HG03439 (cell line): ENCODE results near the gene EIF2A.
"Not testable (repeated sequence)": the region's sequence is repeated elsewhere in the genome, so short reads cannot be mapped to it uniquely, and the experiment has no call there.

Experiments
- ATAC-seq: cut with Tn5 transposase; IDR thresholded peaks from one replicate; pipeline ENCODE4 v1.9.1; 2021; ENCODE audit warnings: mild to moderate bottlenecking, moderate library complexity; ENCODE audit not compliant: unreplicated experiment

Gene EIF2A

GRCh38 chr3:150546226-150547044, at the start of gene EIF2A, which contains the start of gene SERP1:
Gene EIF2A, plus strand, starts transcription at chr3:150546787. Its CDS starts 16 bp downstream, at chr3:150546803.
Gene SERP1, minus strand, starts transcription at chr3:150546496. Its CDS starts 361 bp downstream, at chr3:150546135.
- peak; percentile 94 for ATAC-seq

- ATAC-seq = no peak
These were observed 48.6 kb upstream of the EIF2A start for GRCh38 chr3:150497956-150498355.

- not testable (repeated sequence) for ATAC-seq
These were observed 45.6 kb upstream of the EIF2A start for GRCh38 chr3:150500960-150501359.

GRCh38 chr3:150503402-150504099, 43.0 kb upstream of the EIF2A start:
- ATAC-seq = no peak

- no peak for ATAC-seq
These were observed 42.1 kb upstream of the EIF2A start for GRCh38 chr3:150504483-150504882.

GRCh38 chr3:150508401-150508800, 38.2 kb upstream of the EIF2A start:
- no peak for ATAC-seq

GRCh38 chr3:150509780-150510179, 36.8 kb upstream of the EIF2A start:
- ATAC-seq = no peak

GRCh38 chr3:150511122-150511821, 35.3 kb upstream of the EIF2A start:
- no peak for ATAC-seq

GRCh38 chr3:150515210-150515609, 31.4 kb upstream of the EIF2A start:
- no peak for ATAC-seq

GRCh38 chr3:150519026-150519425, 27.6 kb upstream of the EIF2A start:
- no peak for ATAC-seq

- ATAC-seq = no peak
These were observed 26.2 kb upstream of the EIF2A start for GRCh38 chr3:150520408-150520807.

- ATAC-seq = no peak
These were observed 25.1 kb upstream of the EIF2A start for GRCh38 chr3:150521463-150521862.

- ATAC-seq = no peak
These were observed 23.0 kb upstream of the EIF2A start for GRCh38 chr3:150523538-150523937.

- ATAC-seq = no peak
These were observed 18.9 kb upstream of the EIF2A start for GRCh38 chr3:150527464-150528255.

- no peak for ATAC-seq
These were observed 18.2 kb upstream of the EIF2A start for GRCh38 chr3:150528354-150528797.

- ATAC-seq = no peak
These were observed 14.8 kb upstream of the EIF2A start for GRCh38 chr3:150531775-150532174.

GRCh38 chr3:150535204-150535603, 11.4 kb upstream of the EIF2A start:
- no peak for ATAC-seq

- no peak for ATAC-seq
These were observed 8.0 kb upstream of the EIF2A start for GRCh38 chr3:150538324-150539208.

- ATAC-seq = no peak
These were observed 6.3 kb upstream of the EIF2A start for GRCh38 chr3:150540297-150540696.

- ATAC-seq = no peak
These were observed 5.6 kb upstream of the EIF2A start for GRCh38 chr3:150540991-150541390.
